ENCODE measurements around the gene STOM.
"Not testable (repeated sequence)": the region's sequence is repeated elsewhere in the genome, so short reads cannot be mapped to it uniquely, and the experiment has no call there.

Gene STOM

DNA sequence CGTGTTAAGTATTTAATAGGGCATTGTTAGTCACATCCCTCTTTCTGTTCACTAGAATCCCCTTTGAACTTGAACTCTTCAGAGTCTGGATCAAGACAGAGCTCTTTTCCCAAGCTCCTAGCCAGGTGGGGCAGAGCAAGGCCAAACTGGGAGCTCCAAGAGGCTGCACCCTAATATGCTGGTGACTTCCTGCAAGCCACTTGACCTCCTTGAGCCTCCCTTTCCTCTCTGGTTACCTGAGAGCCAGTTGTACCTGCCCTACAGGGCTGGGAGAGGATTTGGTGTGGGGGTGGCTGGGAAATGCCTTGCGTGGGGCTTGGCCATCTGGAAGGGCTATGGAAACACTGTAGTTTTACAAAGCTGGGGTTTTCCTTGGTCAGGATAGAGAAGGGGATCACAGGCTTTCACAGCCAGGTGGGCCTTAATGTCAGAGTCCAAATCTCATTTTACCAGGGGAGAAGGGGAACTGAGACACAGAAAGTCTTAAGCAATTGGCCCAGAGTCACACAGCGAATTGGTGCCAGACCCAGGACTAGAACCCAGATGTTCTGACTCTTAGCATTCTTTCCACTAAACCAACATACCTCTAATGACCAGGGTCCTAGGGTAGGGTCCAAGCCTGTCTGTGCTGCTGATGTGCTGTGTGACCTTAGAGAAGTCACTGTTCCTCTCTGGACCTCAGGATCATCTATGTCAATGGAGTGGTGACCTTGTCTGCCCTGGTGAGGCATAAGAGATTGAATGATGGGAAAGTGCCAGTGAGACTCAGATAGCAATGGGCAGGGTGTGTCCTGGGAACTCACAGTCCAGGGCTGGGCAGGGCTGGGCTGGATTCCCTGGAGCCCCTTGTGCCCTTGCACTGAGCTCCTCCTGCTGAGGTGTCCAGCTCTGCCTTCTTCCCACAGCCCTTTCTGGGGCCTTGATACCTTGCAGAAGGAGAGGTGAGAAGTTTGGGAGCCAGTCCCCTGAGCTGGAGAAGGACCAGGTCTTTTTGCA is 66.3 kb downstream of the STOM start:
- in situ Hi-C loops (cut with HindIII; ENCODE audit: low sequenced_read_pairs), result no loop called here

GRCh38 chr9:121302786-121303185 is 67.3 kb downstream of the STOM start:
- in situ Hi-C loops (cut with HindIII; ENCODE audit: low sequenced_read_pairs), result no loop called here

GRCh38 chr9:121302341-121302740 is 67.7 kb downstream of the STOM start:
- in situ Hi-C loops (cut with HindIII; ENCODE audit: low sequenced_read_pairs), result no loop called here

DNA sequence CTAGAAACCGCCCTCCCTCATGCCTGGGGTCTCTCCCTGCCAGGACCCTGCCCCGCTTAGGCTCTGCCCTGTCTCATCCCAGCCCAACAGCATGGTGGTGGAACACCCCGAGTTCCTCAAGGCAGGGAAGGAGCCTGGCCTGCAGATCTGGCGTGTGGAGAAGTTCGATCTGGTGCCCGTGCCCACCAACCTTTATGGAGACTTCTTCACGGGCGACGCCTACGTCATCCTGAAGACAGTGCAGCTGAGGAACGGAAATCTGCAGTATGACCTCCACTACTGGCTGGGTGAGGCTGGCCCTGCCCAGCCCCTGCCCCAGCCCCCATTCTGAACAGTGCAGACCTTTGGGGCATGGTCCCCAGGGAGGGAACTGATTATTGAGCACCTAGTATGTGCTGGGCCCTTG is 68.2 kb downstream of the STOM start:
- in situ Hi-C loops (cut with HindIII; ENCODE audit: low sequenced_read_pairs), result no loop called here

GRCh38 chr9:121300283-121301119 is 69.5 kb downstream of the STOM start:
- in situ Hi-C loops (cut with HindIII; ENCODE audit: low sequenced_read_pairs), result no loop called here

GRCh38 chr9:121299467-121300282 is 70.4 kb downstream of the STOM start:
- in situ Hi-C loops (cut with HindIII; ENCODE audit: low sequenced_read_pairs), result no loop called here

DNA sequence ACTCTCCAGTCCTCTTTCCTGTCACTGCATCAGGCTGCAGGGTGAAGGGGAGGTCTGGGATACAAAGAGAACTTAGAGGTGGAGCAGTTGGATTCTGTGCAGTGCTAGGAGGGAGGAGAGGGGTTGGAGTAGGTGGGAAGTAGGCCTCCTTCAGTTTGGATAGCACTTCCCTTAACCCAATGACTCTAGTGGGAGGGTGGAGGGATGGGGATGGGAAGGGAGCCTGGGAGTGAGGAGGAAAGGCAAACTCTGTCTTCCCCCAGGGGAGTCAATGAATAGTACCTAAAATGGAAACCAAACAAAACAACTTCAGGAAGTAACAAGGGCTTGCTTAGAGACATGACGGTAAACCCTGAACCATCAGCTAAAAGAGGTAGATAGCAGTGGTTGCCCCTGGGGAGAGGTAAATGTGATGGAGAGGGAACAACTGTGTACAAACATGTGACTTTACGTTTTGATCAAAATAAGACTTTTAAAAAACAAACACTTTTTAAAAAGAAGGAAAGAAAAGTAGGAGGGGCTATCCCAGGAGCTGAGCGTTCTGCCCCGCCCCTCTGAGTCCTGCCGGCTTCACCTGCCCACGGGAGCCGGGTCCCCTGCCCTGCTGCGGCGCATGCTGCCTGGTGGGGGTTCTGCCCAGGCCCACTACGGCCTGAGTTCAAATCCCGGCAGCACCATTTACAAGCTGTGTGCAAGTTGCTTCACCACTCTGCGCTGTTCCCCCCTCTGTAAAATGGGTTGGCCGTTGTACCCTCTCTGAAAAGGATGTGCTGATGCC is 71.2 kb downstream of the STOM start:
- in situ Hi-C loops (cut with HindIII; ENCODE audit: low sequenced_read_pairs), result no loop called here

DNA sequence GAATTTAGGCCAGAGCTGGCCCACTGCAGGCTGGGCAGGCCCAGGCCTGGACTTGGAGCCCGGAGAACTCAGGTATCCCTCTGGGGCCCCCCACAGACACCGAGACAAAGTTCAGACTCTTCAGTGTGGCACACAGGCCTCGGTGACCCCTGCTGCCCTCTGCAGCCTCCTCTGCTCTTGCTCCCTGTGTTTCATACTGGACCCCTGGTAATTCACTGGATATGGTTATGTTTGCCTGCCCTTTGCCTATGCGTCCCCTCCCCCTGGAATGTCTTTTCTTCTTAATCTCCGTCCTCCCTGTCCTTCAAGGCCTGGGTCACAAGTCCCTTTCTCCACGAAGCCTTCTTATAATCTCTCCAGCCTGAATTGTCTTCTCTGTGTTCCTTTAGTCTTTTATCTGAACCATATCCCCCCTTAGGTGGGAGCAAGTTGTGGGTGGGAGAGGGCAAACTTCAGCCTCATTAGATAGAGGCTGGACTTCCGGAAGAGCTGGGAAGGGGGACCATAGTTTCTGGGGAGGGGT is 72.0 kb downstream of the STOM start:
- in situ Hi-C loops (cut with HindIII; ENCODE audit: low sequenced_read_pairs), result no loop called here

DNA sequence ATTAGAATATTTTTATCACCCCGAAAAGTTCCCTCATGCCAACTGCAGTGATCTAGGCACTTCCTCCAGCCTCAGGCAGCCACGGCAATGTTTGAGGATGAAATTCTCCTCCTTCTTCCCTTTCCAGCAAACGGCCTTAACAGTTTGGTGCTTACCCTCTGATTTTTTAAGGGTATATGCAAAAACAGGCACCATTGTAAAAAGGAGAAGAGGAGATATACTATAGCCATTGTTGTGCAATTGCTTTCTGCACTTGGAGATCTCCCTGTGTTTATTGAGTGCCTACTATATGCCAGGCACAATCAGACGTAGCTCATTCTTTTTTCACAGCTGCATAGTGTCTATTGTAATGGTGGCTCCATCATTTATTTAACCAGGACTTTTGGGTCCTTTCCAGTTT is 72.7 kb downstream of the STOM start:
- in situ Hi-C loops (cut with HindIII; ENCODE audit: low sequenced_read_pairs), result no loop called here

- in situ Hi-C loops (cut with HindIII; ENCODE audit: low sequenced_read_pairs), result no loop called here
Measured at GRCh38 chr9:121296213-121297127, 73.6 kb downstream of the STOM start.

DNA sequence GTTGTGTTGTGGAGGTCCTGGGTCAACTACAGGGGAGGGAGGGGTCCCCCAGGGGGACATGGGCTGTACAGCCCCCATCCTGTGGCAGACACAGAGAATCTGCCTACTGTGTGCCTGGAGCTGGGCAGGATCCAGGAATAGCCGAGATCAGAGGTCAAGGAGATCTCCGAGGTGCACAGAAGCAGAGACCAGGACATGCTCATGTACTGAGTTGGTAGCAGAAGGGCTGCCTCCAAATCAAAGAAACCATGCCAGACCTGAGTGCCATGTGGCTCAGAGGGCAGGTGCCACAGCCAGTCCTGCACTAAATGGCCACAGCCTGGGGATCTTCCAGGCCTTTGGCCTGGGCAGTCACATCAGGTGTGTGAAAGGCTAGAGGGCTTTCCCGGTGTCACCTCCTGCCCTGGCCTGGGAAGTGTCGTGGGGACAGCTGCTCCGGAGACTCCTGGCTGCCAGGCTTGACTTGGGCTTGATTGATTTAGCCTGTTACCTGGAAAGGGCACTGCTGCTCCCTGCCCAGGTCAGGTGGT is 74.3 kb downstream of the STOM start:
- in situ Hi-C loops (cut with HindIII; ENCODE audit: low sequenced_read_pairs), result no loop called here

DNA sequence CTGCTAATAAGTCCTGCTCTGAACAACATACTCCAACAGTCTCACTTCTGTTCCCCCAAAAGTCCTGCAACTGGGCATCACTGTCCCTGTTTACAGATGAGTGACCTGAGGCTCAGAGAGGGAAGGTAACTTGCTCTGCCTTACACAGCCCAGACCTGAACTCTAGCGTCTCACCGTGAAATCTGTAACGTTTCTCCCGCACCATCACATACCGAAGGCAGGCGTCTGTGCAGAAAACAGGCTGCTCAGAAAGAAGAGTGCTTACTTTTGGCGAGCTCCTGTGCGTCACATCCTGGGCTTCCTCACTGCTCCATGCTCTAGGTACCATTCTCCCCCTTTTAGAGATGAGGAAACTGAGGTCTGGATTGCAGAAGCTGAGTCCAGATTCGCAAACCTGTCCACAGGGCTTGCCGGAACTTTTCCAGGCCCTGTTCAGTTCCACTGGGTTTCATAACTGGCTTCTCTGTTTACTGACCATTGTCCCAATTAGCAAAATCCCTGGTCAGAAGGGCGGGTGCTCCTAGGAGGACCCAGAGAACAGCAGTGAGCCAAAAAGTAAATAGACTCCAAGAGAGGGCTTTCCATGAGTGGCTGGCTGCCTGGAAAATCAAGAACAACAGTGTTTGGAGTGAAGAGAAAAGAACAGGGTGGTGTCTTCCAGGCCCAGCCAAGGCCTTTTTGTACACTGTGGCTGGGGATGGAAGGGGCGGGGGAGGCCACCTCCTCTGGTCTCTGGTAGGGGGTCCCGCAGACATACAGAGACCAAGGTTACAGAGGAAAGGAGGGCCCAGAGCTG is 75.0 kb downstream of the STOM start:
- in situ Hi-C loops (cut with HindIII; ENCODE audit: low sequenced_read_pairs), result no loop called here

- in situ Hi-C loops (cut with HindIII; ENCODE audit: low sequenced_read_pairs), result no loop called here
Measured at GRCh38 chr9:121294151-121294743, 75.8 kb downstream of the STOM start.

DNA sequence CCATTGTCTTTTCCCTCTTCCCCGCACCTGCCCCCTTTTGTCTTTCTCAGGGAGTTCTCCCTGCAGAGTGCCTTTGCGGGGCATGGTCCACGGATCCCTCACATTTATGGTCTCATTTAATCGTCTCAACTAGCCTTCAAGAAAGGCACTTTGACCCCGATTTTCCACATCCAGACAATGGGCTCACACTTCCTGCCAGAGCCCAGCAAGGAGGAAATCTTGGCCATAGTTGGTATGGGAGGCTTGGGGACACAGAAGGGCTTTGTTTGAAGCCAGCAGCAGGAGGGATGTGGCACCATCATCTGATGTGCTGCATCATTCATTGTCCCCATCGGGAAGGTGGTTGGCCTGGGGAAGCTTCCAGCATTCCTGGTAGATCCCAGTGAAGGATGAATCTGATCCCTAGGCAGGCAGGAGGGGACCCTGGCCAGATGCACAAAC is 77.2 kb downstream of the STOM start:
- in situ Hi-C loops (cut with HindIII; ENCODE audit: low sequenced_read_pairs), result no loop called here

GRCh38 chr9:121292051-121292450 is 78.0 kb downstream of the STOM start:
- in situ Hi-C loops (cut with HindIII; ENCODE audit: low sequenced_read_pairs), result no loop called here

GRCh38 chr9:121291536-121291935 is 78.5 kb downstream of the STOM start:
- in situ Hi-C loops (cut with HindIII; ENCODE audit: low sequenced_read_pairs), result not testable (repeated sequence)

- in situ Hi-C loops (cut with HindIII; ENCODE audit: low sequenced_read_pairs), result no loop called here
Measured at GRCh38 chr9:121289772-121290370, 80.2 kb downstream of the STOM start.
